Common myeloid progenitor, CD34-positive (primary cell): ENCODE results near the gene MSH2.
"Not testable (repeated sequence)": the region's sequence is repeated elsewhere in the genome, so short reads cannot be mapped to it uniquely, and the experiment has no call there.

Experiments
- CTCF ChIA-PET: fragments of 350-600 bp; sonication (Branson Sonifier 250); formaldehyde crosslinking; loops from one replicate; lab custom pipeline; 2021; ENCODE audit warnings: antibody characterized with exemption; lab: Charles Lee
- POLR2A ChIA-PET: fragments of 350-600 bp; sonication (Branson Sonifier 250); formaldehyde crosslinking; loops from one replicate; lab custom pipeline; 2021; ENCODE audit warnings: antibody characterized with exemption; lab: Charles Lee
- DNase-seq, 3 donors: peaks; one replicate each; pipeline versions ENCODE4 v3.0.0 to v3.0.0-alpha.2; 2013
- H3K27ac ChIP-seq, 2 experiments: 1 replicate in 1 of 2; 2 replicates in 1 of 2; pipeline ENCODE4 v1.7.0; 2013; ENCODE audit warnings: inconsistent platforms in 2 of 2, low read length in 2 of 2, mild to moderate bottlenecking in 2 of 2, low read depth in 1 of 2, moderate library complexity in 1 of 2; ENCODE audit not compliant: severe bottlenecking in 2 of 2, insufficient read depth in 1 of 2, poor library complexity in 1 of 2
- H3K27me3 ChIP-seq, 5 experiments: replicated peaks in 2 of 5; 1 replicate in 3 of 5; 2 replicates in 2 of 5; pipeline versions ENCODE4 v1.6.1 to v1.7.0; 2013; ENCODE audit warnings: low read length in 4 of 5, mild to moderate bottlenecking in 2 of 5, moderate library complexity in 2 of 5, inconsistent platforms in 1 of 5; ENCODE audit not compliant: insufficient read depth in 5 of 5, control insufficient read depth in 4 of 5
- H3K36me3 ChIP-seq, 4 experiments: 1 replicate in 2 of 4; 2 replicates in 2 of 4; pipeline versions ENCODE4 v1.6.1 to v1.7.0; 2013; ENCODE audit warnings: low read length in 3 of 4, control low read depth in 1 of 4, mild to moderate bottlenecking in 1 of 4; ENCODE audit not compliant: control insufficient read depth in 4 of 4, insufficient read depth in 4 of 4
- H3K4me1 ChIP-seq, 4 experiments: 1 replicate in 3 of 4; 2 replicates in 1 of 4; pipeline versions ENCODE4 v1.6.1 to v1.7.1; 2013; ENCODE audit warnings: low read length in 3 of 4, mild to moderate bottlenecking in 3 of 4, control low read depth in 1 of 4, inconsistent platforms in 1 of 4, moderate library complexity in 1 of 4; ENCODE audit not compliant: control insufficient read depth in 4 of 4, insufficient read depth in 4 of 4; ENCODE audit errors: control extremely low read depth in 1 of 4
- H3K4me3 ChIP-seq, 7 experiments: 1 replicate in 4 of 7; 2 replicates in 3 of 7; pipeline versions ENCODE4 v1.5.1 to v1.7.0; 2013; ENCODE audit warnings: mild to moderate bottlenecking in 7 of 7, low read length in 6 of 7, moderate library complexity in 6 of 7, inconsistent platforms in 2 of 7, low read depth in 2 of 7, control low read depth in 1 of 7; ENCODE audit not compliant: insufficient read depth in 4 of 7, control insufficient read depth in 1 of 7; ENCODE audit errors: extremely low read depth in 1 of 7
- H3K9me3 ChIP-seq, 5 experiments: 1 replicate in 4 of 5; 2 replicates in 1 of 5; pipeline versions ENCODE4 v1.6.1 to v1.7.1; 2013; ENCODE audit warnings: low read length in 4 of 5, mild to moderate bottlenecking in 2 of 5, inconsistent platforms in 1 of 5, low read depth in 1 of 5, moderate library complexity in 1 of 5; ENCODE audit not compliant: control insufficient read depth in 4 of 5, insufficient read depth in 2 of 5; ENCODE audit errors: control extremely low read depth in 1 of 5
- WGBS: methylation state at CpG from one replicate; pipeline ENCODE4 v1.1.5; 2013; ENCODE audit not compliant: insufficient coverage; 5-methylcytosine and 5-hydroxymethylcytosine counted together

Gene MSH2

GRCh38 chr2:47405757-47406156 lies 2.8 kb downstream of the MSH2 start:
- no peak overlapping the region for H3K4me3 ChIP-seq
- ChIA-PET CTCF (interaction anchor here (2.9 kb wide), 1 partner anchor 70 kb away, joined by 7 read pairs; no protein-coding TSS in a partner anchor), POLR2A (no interaction called here)
- H3K27ac ChIP-seq: no peak overlapping the region
- no peaks in the 10 kb centered on the region for H3K9me3 ChIP-seq
- peaks cover 3 to 18% (median 10%) of the 10 kb centered on the region in 4 experiments for H3K36me3 ChIP-seq
- H3K4me1 ChIP-seq: peaks cover 7 to 21% (median 18%) of the 10 kb centered on the region in 4 experiments
- DNase-seq: no peak
- no peaks in the 10 kb centered on the region for H3K27me3 ChIP-seq
- WGBS: 92% methylated on average over 2 of the region's 2 CpGs

GRCh38 chr2:47406649-47407330 lies 3.8 kb downstream of the MSH2 start:
- H3K27ac ChIP-seq, H3K9me3 ChIP-seq, POLR2A ChIA-PET, H3K4me3 ChIP-seq, H3K27me3 ChIP-seq, DNase-seq: not testable (repeated sequence)
- WGBS: 100% methylated on average over 1 of the region's 3 CpGs
- CTCF ChIA-PET: interaction anchor here (1.3 to 2.9 kb wide), 2 partner anchors 71 to 361 kb away, joined by 3 to 7 read pairs; no protein-coding TSS in a partner anchor
- Histone ChIP-seq H3K36me3 (peaks cover 5 to 26% (median 14%) of the 10 kb centered on the region in 4 experiments), H3K4me1 (peaks cover 7 to 20% (median 18%) of the 10 kb centered on the region in 4 experiments)

- peaks cover 7 to 11% (median 10%) of the 10 kb centered on the region in 4 experiments for H3K4me1 ChIP-seq
- H3K27me3 ChIP-seq, DNase-seq, H3K27ac ChIP-seq, H3K4me3 ChIP-seq, H3K9me3 ChIP-seq: not testable (repeated sequence)
- WGBS: 100% methylated on average over 1 of the region's 2 CpGs
- POLR2A ChIA-PET: interaction anchor here (0.7 kb wide), 1 partner anchor 1371 kb away, joined by 3 read pairs; no protein-coding TSS in a partner anchor
- peaks cover 7 to 32% (median 20%) of the 10 kb centered on the region in 4 experiments for H3K36me3 ChIP-seq
- CTCF ChIA-PET: interaction anchor here (2.9 kb wide), 1 partner anchor 72 kb away, joined by 7 read pairs; no protein-coding TSS in a partner anchor
Measured at GRCh38 chr2:47407976-47408375, 5.0 kb downstream of the MSH2 start.

GRCh38 chr2:47414682-47415458 lies 11.9 kb downstream of the MSH2 start:
- POLR2A ChIA-PET: no interaction called here
- H3K27me3 ChIP-seq: no peaks in the 10 kb centered on the region
- no peak overlapping the region for H3K27ac ChIP-seq
- DNase-seq: no peak
- H3K4me1 ChIP-seq: no peaks in the 10 kb centered on the region
- H3K4me3 ChIP-seq: no peak overlapping the region
- CTCF ChIA-PET: no interaction called here
- 100% methylated on average over 4 of the region's 7 CpGs for WGBS
- H3K36me3 ChIP-seq: peaks cover 13 to 81% (median 55%) of the 10 kb centered on the region in 4 experiments
- no peaks in the 10 kb centered on the region for H3K9me3 ChIP-seq

GRCh38 chr2:47420214-47420613 lies 17.3 kb downstream of the MSH2 start:
- Histone ChIP-seq H3K36me3 (peaks cover 7 to 74% (median 50%) of the 10 kb centered on the region in 4 experiments), H3K4me1 (no peaks in the 10 kb centered on the region), H3K27me3 (no peaks in the 10 kb centered on the region), H3K4me3 (no peak overlapping the region), H3K9me3 (no peaks in the 10 kb centered on the region), H3K27ac (no peak overlapping the region)
- DNase-seq: no peak
- ChIA-PET POLR2A (no interaction called here), CTCF (no interaction called here)
- 100% methylated on average over 1 of the region's 2 CpGs for WGBS

- H3K27ac ChIP-seq, H3K4me3 ChIP-seq, H3K27me3 ChIP-seq, POLR2A ChIA-PET, CTCF ChIA-PET, DNase-seq, H3K4me1 ChIP-seq, H3K9me3 ChIP-seq: not testable (repeated sequence)
- H3K36me3 ChIP-seq: peaks cover 6 to 74% (median 49%) of the 10 kb centered on the region in 4 experiments
- 90% methylated on average over 7 of the region's 10 CpGs for WGBS
Measured at GRCh38 chr2:47420683-47421082, 17.7 kb downstream of the MSH2 start.
